GM19023 (cell line): ENCODE data around the gene CAGE1.
"Not testable (repeated sequence)": the region's sequence is repeated elsewhere in the genome, so short reads cannot be mapped to it uniquely, and the experiment has no call there.

ENCODE experiments used
- ATAC-seq: cut with Tn5 transposase; IDR thresholded peaks from one replicate; pipeline ENCODE4 v1.9.1; 2021; ENCODE audit warnings: mild to moderate bottlenecking, moderate library complexity; ENCODE audit not compliant: unreplicated experiment

The CAGE1 gene

DNA sequence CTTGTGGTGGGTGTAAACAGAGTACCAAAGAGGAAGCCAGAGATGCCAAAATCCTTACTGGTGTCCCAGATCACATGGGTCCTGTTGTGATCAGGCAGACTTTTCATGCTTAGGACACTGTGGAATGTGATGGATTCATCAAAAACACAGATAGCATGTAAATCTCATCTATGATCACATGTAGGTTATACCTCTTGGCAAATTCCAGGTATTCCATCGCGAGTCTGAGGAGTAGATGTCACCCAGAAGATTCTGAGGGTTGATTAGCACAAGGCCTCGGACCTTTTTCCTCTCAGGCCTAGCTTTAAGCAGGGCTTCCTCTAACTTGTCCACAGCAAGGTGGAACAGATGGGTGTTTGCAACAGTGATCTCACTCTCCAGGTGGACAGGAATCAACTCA, 48.3 kb downstream of the CAGE1 start:
- ATAC-seq = no peak

DNA sequence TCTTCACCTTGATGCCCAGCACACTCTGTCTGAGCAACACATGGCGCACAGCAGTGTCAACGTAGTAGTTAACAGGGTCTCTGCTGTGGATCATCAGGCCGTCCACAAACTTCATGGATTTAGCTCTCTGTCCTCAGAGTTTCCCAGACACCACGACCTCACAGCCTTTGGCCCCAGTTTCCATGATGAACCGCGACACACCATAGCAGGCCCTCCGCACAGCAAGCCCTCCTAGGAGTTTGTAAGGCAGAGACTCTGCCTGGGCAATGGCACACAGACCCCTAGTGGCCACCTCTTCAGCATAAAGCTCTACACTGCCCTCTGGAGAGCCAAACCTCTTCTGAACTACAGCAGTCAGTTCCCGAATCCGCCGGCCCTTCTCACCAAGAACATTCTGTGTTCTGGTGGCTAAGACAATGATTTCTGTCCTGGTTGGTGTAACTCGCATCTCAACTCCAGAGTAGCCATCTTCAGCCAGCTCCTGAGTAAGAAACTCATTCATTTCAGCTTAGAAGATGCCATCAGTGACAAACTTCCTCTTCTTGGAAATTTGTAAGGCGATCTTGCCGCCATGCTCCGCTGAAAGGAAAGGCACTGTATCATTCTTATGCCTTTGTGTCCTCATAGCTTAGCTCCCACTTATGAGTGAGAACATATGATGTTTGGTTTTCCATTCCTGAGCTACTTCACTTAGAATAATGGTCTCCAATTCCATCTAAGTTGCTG, 50.4 kb downstream of the CAGE1 start:
- ATAC-seq = not testable (repeated sequence)

DNA sequence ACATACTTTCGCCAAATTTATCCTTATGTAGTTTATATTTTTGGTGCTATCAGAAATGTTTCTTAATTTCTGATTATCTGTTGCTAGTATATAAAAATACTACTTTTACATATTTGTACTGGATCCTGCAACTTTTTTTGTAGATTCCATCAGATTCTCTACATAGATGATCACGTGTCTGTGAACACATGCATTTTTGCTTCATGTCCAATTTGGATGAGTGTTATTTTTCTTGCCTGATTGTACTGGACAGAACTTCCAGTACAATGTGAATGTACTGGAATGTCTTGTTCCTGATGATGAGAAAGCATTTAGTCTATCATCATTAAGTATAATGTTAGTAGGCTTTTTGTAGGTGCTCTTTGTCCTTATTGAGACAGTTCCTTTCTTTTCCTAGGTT, 51.5 kb downstream of the CAGE1 start:
- ATAC-seq = no peak

DNA sequence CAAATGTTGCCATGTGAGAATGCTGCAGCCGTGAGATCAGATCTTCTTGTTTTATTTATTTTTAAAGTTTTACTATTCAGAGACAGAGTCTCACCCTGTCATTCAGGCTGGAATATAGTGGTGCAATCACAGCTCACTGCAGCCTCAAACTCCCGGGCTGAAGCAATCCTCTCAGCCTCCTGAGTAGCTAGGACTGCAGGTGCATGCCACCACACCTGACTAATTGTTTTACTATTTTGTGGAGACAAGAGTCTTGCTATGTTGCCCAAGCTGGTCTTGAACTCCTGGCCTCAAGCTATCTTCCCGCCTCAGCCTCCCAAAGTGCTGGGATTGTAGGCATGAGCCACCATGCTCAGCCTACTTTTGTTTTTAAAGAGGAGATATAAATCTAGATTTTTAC, 54.0 kb downstream of the CAGE1 start:
- ATAC-seq = no peak

DNA sequence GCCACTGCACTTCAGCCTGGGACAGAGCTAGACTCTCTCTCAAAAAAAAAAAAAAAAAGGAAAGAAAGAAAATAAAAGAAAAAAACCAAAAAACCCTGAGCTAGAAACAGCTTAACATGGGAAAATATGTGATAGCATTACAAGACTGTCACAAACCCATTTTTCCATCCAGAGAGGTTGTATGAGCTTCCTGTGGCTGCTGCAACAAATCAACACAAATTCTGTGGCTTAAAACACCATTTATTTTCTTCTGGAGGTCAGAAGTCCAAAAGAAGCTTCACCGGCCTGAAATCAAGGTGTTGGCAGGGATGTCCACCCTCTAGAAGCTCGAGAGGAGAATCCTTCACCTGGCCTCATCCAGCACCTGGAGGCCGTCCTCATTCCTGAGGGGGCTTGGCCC, 54.9 kb downstream of the CAGE1 start:
- no peak for ATAC-seq

DNA sequence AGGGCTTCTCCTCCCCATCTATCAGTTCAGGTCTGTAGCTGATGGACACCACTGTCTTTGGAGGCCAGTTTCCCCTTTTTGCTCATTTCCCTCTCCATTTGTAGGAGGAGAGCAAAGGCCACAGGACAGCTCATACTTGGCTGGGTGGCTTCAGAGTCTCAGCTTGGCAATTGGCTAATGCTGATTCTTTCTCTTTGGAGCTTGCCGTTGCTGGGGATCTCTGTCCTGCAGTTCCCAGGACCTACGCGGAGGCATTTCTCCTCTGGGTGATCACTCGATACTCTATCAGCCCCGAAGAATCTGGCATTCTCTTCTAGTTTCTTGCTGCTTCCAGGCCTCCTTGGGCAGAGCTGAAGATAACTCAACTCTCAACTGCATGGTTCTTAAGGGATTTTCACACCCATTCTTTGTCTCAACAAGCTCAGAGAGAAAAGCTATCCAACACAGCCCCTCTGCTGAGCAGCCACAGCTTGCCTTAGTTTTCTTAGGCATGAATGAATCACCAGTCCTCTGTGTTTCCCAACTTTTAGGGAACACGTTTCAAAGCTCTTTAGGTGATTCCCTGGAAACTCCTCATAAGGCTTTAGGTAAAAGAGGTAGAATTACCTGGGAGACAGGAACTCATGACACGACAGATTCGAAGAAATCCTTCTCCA, 57.3 kb downstream of the CAGE1 start:
- no peak for ATAC-seq

DNA sequence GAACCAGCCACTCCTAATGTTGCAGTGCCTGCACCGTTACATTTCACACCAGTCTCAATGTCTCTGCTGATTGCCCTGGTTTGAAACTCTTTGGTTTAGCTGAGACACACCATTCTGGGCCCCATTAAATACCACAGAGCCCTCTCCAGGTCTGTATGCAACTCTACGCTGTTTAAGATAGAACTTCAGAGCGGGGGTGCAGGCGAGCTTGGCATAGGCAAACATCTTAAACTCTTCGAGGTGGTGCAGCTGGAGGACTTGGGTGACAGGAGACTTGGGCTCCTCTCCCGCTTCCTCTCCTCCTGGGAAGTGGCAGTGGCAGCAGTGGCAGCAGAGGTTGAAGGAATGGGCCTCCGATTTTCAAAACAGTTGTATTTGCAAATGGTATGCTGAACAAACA, 58.1 kb downstream of the CAGE1 start:
- no peak for ATAC-seq

DNA sequence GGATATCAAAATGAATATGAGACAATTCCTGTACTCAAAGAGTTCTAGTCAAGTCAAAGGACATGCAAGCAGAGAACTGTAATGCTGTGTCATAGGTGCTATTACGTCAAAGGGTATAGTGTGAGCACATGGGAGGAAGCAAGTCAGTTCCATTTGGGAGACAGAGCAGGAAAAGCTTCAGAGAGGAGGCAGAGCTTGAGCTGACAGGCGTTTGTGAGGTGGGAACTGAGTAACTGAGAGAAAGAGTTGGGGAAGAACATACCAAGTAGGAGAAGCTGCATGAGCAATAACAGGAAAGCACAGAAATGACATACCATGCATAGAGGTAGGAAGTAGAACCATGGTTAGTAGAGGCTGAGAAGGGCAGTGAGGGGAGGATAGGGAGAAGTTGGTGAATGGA, 61.3 kb downstream of the CAGE1 start:
- no peak for ATAC-seq

DNA sequence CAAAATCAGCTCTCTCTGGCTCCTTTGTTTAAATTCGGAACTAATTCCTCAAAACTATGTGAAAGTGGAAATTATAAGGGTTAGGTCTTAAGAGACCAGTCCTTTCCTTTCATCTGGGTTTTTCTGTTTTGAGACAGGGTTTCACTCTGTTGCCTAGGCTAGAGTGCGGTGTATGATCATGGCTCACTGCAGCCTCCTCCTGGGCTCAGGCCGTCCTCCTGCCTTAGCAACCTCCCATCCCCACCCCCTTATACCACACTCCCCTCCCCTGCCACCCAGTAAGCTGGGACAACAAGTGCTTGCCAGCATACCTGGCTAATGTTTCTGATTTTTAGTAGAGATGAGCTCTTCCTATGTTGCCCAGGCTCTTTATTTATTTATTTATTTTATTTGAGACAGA, 63.8 kb downstream of the CAGE1 start:
- ATAC-seq = no peak

DNA sequence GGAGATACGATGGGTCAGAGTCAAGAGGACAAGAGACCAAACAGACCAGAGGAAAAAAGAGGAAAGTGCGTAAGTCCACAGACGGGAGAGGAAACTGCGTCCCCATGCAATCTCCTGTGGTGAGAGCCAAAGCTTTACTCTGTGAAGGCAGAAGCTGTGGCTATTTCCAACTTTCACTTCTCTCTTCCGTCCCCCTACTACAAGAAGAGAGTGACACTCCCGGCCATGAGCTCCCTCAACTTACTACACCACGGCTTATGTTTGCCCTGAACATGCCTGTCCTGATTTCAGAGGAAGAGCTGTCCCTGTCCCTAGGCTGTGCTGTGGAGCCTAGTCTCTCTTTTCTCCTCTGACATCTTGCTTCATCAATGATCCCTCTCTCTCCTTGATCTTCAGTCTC, 65.0 kb downstream of the CAGE1 start:
- no peak for ATAC-seq

DNA sequence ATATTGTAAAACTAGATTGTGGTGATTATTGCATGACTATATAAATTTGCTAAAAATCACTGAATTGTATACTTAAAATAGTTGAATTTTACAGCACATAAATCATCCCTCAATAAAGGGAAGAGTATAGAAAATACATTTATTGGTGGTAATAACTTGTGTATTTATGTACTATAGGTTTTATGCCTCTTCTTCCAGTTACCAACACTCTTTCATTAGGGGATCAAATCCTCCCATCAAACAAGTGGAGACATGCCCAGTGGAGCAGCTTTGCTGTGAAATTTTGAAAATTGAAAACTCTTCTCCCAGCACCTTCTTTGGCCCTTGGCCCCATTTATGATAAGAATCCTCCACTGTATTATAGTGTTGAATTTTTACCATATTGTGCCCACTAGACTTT, 66.5 kb downstream of the CAGE1 start:
- ATAC-seq = no peak

DNA sequence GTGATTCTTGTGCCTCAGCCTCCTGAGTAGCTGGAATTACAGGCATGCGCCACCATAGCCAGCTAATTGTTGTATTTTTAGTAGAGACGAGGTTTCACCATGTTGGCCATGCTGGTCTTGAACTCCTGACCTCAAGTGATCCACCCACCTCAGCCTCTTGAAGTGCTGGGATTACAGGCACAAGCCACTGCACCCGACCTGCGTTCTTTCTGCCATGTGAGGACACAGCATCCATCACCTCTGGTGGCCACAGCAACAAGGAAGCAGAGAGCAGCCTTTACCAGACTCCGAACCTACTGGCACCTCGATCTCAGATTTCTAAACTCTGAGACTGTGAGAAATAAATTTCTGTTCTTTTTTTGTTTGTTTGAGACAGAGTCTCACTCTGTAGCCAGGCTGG, 67.7 kb downstream of the CAGE1 start:
- not testable (repeated sequence) for ATAC-seq

DNA sequence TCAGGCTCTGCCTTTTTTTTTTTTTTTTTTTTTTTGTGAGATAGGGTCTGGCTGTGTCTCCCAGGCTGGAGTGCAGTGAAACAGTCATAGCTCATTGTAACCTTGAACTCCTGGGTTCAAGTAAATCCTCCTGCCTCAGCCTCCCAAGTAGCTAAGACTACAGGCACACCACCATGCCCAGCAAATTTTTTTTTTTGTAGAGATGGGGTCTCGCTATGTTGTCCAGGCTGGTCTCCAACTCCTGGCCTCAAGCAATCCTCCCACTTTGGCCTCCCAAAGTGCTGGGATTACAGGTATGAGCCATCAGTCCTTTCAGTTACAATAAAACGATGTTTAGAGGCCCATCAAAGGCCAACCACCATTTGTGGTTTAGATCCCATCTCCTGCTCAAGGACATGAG, 70.1 kb downstream of the CAGE1 start:
- not testable (repeated sequence) for ATAC-seq

DNA sequence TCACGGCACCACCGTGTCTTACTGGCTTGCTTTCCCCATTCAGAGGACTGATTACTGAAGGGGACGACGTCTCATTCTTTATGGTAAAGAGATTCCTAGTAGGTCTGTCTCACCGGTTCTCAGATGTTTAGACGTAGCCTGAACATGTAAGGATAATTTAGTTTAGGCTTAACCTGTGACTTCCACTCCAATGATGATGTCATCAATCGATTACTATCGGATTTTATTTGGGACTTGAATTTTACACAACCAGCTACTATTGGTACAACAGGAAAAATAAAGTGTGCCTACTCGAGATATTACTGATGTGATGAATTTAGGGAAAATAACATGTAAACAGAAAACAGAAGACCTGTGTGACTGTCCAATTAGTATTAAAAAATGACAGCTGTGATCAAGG, 72.0 kb downstream of the CAGE1 start:
- no peak for ATAC-seq

DNA sequence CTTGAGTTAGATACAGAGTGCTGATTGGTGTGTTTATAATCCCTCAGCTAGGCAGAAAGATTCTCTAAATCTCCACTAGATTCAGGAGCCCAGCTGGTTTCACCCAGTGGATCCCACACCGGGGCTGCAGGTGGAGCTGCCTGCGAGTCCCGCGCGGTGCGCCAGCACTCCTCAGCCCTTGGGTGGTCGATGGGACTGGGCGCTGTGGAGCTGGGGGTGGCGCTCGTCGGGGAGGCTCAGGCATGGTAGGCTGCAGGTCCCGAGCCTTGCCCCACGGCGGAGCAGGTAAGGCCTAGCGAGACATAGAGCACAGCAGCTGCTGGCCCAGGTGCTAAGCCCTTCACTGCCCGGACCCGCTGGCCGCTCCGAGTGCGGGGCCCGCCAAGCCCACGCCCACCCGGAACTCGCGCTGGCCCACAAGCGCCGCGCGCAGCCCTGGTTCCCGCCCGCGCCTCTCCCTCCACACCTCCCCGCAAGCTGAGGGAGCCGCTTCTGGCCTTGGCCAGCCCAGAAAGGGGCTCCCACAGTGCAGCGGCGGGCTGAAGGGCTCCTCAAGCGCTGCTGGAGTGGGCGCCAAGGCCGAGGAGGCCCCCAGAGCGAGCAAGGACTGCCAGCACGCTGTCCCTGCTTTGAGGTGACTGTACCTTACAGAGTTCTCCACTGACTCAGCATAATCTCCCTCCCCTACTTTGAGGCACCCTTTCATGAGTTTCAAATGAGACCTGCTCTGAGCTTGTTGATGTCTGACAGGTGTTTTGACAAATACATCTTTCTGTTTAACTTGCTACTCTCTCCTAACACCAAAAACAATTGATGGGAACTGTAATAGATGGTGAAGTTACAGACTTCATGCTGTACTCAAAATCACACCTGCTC, 72.6 kb downstream of the CAGE1 start:
- no peak for ATAC-seq

DNA sequence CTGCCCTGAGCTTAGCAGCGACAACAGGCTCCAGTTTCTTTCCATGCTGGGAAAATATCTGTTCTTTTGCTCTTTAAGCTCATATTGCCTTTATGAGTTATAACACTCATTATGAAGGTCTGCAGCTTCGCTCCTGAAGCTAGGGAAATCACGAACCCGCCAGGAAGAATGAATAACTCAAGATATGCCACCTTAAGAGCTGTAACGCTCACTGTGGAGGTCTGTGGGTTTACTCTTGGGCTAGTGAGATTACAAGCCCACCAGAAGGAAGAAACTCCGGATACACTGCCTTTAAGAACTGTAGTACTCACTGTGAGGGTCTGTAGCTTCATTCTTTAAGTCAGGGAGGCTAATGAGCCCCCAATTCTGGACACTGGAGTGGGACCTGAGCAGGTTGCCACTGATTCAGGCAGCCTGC, 73.6 kb downstream of the CAGE1 start:
- no peak for ATAC-seq

DNA sequence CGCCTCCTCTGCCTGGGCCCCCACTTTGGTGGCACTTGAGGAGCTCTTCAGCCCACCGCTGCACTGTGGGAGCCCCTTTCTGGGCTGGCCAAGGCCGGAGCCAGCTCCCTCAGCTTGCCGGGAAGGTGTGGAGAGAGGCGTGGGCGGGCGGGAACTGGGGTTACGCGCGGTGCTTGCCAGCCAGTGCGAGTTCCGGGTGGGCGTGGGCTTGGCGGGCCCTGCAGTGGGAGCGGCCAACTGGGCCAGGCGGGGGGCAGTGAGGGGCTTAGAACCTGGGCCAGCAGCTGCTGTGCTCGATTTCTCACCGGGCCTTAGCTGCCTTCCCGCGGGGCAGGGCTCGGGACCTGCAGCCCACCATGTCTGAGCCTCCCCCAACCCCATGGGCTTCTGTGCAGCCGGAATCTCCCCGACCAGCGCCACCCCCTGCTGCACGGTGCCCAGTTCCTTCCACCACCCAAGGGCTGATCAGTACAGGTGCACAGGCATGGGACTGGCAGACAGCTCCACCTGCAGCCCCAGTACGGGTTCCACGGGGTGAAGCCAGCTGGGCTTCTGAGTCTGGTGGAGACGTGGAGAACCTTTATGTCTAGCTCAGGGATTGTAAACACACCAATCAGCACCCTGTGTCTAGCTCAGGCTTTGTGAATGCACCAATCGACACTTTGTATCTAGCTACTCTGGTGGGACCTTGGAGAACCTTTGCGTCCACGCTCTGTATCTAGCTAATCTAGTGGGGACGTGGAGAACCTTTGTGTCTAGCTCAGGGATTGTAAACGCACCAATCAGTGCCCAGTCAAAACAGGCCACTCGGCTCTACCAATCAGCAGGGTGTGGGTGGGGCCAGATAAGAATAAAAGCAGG, 74.2 kb downstream of the CAGE1 start:
- ATAC-seq = not testable (repeated sequence)

DNA sequence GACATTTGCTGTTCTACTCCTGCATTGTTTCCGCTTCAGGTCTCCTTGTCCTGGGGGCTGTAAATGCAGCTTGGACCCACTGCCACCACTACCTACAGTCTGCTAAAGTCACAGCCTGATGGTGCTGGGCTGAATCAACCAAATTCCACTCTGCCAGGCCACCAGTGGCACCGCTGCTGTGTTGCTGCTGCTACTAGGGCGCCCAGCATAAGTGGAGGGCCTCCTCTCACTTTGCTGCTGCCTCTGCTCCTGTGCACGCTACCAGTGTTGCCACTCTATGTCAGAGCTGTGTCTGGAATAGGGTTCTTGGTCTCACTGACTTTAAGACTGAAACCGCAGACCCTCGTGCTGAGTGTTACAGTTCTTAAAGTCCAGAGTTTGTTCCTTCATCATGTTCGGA, 75.1 kb downstream of the CAGE1 start:
- no peak for ATAC-seq

DNA sequence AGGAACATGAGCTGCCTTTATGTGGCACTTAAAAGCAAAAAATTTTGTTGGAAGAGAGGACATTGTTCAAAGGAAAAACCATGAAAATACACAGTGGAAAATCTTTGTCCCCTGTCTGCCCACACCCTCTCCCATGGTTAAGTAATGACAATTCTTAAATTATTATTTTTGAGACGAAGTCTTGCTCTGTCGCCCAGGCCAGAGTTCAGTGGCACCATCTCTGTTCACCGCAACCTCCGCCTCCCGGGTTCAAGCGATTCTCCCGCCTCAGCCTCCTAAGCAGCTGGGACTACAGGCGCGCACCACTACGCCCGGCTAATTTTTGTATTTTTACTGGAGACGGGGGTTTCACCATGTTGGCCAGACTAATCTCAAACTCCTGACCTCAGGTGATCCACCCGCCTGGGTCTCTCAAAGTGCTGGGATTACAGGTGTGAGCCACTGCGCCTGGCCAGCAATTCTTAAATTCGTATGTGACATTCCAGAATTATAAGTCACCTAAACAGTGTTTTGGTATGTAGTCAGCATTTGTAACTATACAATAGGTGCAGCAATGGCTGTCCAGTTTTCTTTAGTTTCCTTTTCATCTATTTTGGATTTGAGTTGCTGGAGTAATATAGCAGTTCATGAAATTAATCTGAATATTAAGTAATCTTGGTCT, 75.9 kb downstream of the CAGE1 start:
- no peak for ATAC-seq
